Measurements from ENCODE around the gene PHF3.
A peak's percentile ranks its signal among the peaks of the same experiment; 100 is the strongest.

Gene PHF3

DNA sequence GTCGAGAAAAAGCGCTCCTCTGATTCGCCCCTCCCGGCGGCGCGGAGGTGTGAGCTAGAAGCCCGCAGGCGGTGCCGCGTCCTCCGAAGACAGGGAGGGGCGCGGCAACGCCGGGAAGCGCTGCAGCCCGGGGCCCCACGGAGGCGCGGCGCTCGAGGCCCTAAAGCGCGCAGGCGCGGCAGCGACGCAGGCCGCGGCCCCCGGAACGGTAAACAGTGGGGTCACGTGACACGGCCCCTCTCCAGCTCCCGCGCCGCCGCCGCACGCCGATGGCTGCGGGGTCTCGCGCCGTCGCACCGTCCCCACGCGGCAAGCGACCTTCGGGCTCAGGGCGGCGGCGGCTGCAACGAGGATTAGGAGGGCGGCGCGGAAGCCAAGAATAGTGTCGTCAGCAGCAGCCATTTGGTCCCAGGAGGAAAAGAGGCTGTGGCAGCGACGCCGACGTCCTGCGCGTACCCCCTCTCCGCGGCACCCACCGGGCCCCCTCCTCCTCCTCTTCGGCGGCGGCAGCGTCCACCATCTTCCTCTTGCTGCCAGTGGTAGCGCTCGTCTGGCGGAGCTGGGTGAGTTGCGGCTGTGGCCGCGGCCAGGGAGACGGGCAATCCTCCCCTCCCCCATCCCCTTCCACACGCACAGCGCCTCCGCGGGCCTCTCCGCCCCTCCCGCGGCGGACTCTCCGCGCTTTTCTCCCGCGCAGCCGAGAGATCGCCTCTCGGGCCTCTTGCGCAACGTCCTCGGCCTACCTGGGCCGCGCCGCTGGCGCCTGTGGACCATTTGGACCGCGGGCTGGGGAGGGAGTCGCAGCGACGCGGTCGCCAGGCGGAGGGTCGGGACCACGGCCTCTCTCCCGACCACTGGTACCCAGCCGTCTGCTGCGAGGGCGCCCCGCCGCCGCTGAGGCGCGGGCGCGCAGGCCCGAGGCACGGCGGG is at the start of gene PHF3:
Gene PHF3 (plus strand): TSS at position 215 of the 930 bp plus-strand sequence. CDS start 10,750 bp downstream, outside the sequence.
- peak; percentile 80 to 88 for DNase-seq (ENCODE audit: low read depth in 2 of 2)

GRCh38 chr6:63589952-63590411 is 45.6 kb upstream of the PHF3 start:
- DNase-seq (ENCODE audit: low read depth in 2 of 2) = no peak

GRCh38 chr6:63592886-63593285 is 42.7 kb upstream of the PHF3 start:
- DNase-seq (ENCODE audit: low read depth in 2 of 2) = no peak

DNA sequence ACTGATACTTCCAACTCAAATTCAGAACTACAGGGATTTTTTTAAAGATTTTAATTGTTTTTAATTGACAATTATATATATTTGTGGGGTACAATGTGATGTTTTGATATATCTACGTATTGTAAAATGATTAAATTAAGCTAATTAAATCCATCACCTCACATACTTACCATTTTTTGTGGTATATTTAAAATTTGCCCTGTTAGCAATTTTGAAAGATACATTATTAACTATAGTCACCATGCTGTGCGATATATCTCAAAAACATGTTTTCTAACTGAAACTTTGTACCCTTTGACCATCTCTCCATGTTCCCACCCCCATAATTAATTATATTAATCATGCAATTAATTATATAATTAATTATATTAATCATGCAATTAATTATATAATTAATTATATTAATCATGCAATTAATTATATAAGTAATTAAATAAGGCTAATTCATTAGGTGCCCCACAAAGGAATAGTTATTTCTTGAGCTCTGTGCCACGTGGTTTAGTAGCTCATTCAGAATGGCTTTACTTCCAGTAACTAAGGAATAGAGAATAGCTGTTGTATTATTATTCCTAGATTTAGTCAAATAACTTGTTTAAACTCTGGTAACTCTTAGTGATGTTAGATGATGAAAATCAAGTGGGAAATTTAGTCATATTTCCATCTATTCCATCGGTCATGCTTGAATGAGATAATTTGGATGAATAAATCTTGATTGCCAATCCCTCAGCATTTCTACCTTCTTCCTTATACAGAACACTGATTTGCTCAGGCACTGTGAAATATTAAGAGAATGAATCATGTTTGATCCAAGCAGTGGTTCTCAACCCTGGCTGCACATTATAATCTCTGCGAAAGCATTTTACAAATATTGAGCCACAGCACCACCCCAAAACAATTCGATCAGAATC is 38.2 kb upstream of the PHF3 start:
- no peak for DNase-seq (ENCODE audit: low read depth in 2 of 2)

DNA sequence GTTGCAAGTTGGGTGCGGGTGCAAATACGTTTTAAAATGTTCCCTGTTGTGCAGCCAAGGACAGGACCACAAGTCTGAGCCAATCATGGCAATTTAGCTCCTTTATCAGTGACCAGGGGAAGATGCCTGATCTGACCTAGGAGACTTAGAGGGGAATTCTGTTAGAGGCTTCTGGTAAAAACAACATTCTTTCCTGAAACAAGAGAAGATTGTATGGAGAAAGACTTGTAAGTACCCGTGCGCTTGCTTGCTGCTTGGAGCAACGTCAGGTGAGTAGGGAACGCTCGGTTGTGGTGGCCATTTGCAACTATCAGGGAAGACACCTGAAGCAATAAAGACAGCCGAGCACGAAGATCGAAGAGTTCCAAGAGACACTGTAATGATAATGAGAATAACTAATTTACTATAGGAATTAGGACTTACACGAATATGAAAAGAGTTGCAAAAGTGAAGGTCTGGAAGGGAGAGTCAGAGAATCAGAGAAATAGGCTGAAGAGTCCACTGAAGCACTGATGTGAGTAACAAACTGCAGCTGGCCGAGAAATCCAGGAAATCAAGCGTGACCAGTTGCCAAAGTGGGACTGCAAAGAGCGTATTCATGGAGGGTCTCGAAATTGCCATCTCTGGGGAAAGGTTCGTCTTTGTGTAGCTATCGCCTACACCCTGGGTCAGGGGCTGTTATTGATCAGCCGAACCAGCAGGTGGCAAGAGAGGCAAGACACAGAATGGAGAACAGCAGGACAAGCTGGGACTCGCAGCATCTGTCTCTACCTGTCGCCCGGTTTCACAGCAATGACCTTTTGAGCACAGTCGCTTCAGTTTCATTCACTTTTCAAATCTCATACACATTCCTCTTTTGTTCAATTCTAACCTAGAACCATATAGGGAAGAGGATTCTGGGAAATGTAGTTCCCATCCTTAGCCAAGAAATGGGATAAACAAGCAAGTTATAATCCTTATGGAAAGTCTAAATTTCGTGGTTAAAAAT is 37.3 kb upstream of the PHF3 start:
- DNase-seq (ENCODE audit: low read depth in 2 of 2) = peak; percentile 48 to 56

DNA sequence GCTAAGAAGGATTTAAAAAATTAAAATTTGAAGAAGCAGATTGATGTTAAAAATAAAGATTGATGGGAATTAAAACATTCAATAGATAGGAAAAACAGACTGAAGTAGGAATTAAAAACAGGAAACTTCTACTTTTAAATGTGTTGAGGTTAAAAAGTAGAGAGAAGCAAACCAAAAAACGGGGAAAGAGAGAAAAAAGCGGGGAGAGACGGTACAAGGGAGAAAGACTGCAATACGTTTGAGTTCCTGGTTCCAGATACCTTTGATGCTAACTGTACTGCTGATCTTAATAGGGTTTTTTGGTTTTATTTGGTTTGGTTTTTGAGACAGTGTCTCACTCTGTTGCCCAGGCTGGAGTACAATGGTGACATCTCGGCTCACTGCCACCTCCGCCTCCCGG is 36.4 kb upstream of the PHF3 start:
- no peak for DNase-seq (ENCODE audit: low read depth in 2 of 2)

GRCh38 chr6:63600136-63600535 is 35.5 kb upstream of the PHF3 start:
- DNase-seq (ENCODE audit: low read depth in 2 of 2) = no peak

GRCh38 chr6:63609231-63609630 is 26.4 kb upstream of the PHF3 start:
- DNase-seq (ENCODE audit: low read depth in 2 of 2) = no peak

- no peak for DNase-seq (ENCODE audit: low read depth in 2 of 2)
Observed at GRCh38 chr6:63610944-63611343, 24.7 kb upstream of the PHF3 start.

- DNase-seq (ENCODE audit: low read depth in 2 of 2) = no peak
Observed at GRCh38 chr6:63611560-63611959, 24.0 kb upstream of the PHF3 start.

DNA sequence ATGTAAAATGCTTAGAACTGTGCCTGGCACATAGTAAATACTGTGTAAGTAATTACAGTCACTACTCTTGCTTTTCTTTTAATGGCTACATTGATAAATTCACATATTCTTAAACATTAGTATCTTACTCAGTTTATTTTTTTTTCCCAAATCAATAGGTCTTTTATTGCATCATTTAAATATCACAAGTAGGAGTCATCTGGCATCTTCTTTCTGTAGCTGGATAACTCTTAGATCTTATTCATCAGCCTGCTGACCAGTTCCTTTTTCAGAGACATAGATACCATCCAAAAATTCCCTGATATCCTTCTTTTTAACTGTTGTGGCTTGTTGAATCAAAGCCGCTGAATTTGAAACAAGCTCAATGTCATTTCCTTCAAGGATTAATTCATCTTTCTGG is 20.0 kb upstream of the PHF3 start:
- no peak for DNase-seq (ENCODE audit: low read depth in 2 of 2)

GRCh38 chr6:63624091-63624490 is 11.5 kb upstream of the PHF3 start:
- no peak for DNase-seq (ENCODE audit: low read depth in 2 of 2)

- no peak for DNase-seq (ENCODE audit: low read depth in 2 of 2)
Observed at GRCh38 chr6:63630466-63630865, 5.1 kb upstream of the PHF3 start.

DNA sequence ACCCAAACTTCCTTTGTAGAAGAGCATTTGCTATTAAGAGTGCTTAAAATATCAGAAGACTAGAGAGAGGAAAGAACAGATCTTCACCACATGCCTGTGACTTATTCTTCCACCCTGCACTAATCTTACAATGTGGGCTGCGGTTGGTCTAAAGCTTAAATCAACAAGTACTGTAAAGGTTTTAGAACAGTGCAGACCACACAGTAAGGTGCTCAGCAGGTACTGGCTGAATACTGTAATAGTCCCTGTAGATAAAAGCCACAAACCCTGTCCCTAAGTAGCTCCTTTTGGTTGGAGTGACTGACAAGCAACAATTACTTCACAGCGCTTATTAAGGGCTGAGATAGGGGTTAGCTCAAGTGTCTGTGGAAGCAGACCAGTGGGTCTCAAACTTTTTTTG is 972 bp upstream of the PHF3 start:
- no peak for DNase-seq (ENCODE audit: low read depth in 2 of 2)

GRCh38 chr6:63635215-63635587 is 401 bp upstream of the PHF3 start:
- no peak for DNase-seq (ENCODE audit: low read depth in 2 of 2)

DNA sequence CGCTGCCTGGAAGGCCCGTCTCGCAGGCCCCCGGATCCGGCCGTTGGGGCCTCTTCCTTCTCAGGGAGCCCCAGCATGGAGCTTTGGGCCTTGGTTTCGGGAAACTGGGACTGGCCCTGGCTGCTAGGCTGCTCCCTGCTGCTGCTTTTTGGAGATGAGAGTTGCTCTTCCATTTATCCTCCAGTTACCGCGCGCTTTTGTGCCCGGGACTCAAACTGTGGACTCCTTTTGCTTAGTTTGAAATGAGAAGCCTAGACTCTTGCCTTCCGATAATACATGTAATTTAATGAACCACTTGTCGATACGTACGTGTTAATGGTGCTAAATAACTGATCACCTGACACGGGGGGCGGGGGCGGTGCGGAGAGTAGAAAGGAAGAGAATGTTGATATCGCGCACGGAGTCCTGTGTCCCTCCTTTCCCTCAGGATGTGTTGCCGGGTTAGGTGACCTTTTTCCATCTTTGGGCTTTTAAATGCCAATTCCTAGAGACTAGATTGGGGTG is 968 bp downstream of the PHF3 start:
- peak; percentile 49 to 64 for DNase-seq (ENCODE audit: low read depth in 2 of 2)

DNA sequence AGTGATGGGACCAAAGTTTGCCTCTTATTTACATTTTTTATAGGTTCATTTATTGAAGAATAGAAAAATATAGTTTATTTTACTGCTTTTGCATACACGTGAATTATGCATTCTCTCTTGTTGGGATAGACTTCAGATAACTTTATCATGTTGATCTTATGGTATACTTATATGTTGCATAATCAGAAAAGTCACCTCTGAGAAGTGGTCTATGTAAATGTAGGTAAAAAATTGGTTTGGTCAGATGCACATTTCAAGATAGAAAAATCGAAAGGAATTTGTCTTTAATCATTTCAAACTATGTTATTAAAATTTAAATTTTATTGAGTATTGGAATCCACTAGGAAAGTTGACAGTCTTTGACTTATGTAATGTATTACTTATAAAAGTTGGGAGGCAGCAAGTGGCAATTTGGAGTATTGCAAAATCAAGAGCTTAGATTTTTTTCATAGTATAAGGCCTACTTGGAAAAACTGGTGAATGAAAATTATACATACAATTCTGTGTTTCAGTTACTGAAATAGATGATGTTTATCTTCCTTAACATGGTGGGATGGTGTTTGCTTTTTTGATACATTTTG is 2.4 kb downstream of the PHF3 start:
- no peak for DNase-seq (ENCODE audit: low read depth in 2 of 2)

GRCh38 chr6:63640062-63640461 is 4.5 kb downstream of the PHF3 start:
- no peak for DNase-seq (ENCODE audit: low read depth in 2 of 2)

DNA sequence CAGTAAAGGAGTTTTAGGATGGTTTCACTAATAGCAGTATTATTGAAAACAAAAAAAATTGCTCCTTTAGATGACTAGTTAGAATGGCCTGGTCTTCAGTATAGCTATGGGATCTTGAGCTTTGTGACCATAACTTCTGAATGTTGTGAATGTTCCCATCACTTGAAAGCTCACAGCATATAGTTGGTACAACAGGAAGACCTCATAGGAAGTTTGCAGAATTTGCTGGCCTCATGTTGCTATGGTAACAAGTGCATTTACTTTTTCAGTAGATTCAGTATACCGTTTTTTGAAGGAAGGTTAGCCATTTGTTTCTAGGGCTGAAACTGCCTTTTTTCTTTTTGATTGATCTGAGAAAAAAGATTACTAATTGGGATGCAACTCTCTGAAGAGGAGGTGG is 8.3 kb downstream of the PHF3 start:
- no peak for DNase-seq (ENCODE audit: low read depth in 2 of 2)

- no peak for DNase-seq (ENCODE audit: low read depth in 2 of 2)
Observed at GRCh38 chr6:63644668-63645326, 9.2 kb downstream of the PHF3 start.
